ENCODE data around the gene CFI. TPM values are rescaled to one million over a fixed set of nuclear protein-coding genes. Genes with fewer than 3 reads are reported as not detected.

CFI gene
- total and polyA plus RNA-seq, 2 of the 4 experiments (the other 2 are of a cell fraction) = 0.12 to 0.18 TPM

DNA sequence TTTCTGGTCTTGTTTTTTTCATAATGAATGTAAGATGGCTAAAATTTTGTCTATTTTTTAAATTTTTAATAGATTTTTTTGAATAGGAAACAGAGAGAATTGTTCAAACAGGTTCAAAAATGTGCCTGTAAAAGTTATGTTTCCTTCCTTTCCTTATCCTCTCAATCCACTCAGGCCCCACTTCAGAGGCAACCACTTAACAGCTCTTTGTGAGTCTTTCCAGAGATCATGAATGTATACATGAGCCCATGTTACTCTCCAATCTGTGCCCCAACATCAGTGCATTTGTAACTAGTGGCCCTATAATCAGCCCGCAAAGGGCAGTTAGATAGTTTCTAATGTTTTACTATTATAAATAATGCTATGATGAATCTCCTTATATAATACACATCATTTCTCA lies 14.0 kb downstream of the CFI start:
- dilution Hi-C loops (cut with HindIII; ENCODE audit: low sequenced_read_pairs, unreplicated experiment) = no loop called here
- no peak overlapping the region for H3K27ac ChIP-seq (ENCODE audit: insufficient read depth, low read length)
- no peaks in the 10 kb centered on the region for H4K20me1 ChIP-seq (ENCODE audit: insufficient read depth, low read length)
- TF ChIP-seq BHLHE40 (IDR thresholded peaks at IDR 0.05; ENCODE audit: low read depth, low read length) = no peak
- TF ChIP-seq MAFK (IDR thresholded peaks at IDR 0.05; ENCODE audit: low read depth, low read length) = no peak
- TF ChIP-seq CEBPB (IDR thresholded peaks at IDR 0.05; ENCODE audit: low read depth, low read length) = no peak
- TF ChIP-seq POLR2A (IDR thresholded peaks at IDR 0.05; ENCODE audit: low read depth, low read length) = no peak
- no peak for TF ChIP-seq NFE2L2 (IDR thresholded peaks at IDR 0.05; ENCODE audit: low read depth, low read length)
- TF ChIP-seq RCOR1 (IDR thresholded peaks at IDR 0.05; ENCODE audit: insufficient replicate concordance, low read length) = no peak
- no peak for TF ChIP-seq MAZ (IDR thresholded peaks at IDR 0.05; ENCODE audit: borderline replicate concordance, low read depth, low read length)
- no peak for TF ChIP-seq FOS (IDR thresholded peaks at IDR 0.05; ENCODE audit: low read depth, low read length)
- TF ChIP-seq, protein P1, sequence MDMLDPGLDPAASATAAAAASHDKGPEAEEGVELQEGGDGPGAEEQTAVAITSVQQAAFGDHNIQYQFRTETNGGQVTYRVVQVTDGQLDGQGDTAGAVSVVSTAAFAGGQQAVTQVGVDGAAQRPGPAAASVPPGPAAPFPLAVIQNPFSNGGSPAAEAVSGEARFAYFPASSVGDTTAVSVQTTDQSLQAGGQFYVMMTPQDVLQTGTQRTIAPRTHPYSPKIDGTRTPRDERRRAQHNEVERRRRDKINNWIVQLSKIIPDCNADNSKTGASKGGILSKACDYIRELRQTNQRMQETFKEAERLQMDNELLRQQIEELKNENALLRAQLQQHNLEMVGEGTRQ (IDR thresholded peaks at IDR 0.05; ENCODE audit: low read depth, low read length) = no peak
- no peak for TF ChIP-seq RFX5 (IDR thresholded peaks at IDR 0.05; ENCODE audit: low read depth, low read length)
- TF ChIP-seq, protein P2, sequence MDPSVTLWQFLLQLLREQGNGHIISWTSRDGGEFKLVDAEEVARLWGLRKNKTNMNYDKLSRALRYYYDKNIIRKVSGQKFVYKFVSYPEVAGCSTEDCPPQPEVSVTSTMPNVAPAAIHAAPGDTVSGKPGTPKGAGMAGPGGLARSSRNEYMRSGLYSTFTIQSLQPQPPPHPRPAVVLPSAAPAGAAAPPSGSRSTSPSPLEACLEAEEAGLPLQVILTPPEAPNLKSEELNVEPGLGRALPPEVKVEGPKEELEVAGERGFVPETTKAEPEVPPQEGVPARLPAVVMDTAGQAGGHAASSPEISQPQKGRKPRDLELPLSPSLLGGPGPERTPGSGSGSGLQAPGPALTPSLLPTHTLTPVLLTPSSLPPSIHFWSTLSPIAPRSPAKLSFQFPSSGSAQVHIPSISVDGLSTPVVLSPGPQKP (IDR thresholded peaks at IDR 0.05; ENCODE audit: borderline replicate concordance, low read depth, low read length) = no peak
- TF ChIP-seq SMC3 (IDR thresholded peaks at IDR 0.05; ENCODE audit: low read depth, low read length) = no peak
- TF ChIP-seq, protein P3, sequence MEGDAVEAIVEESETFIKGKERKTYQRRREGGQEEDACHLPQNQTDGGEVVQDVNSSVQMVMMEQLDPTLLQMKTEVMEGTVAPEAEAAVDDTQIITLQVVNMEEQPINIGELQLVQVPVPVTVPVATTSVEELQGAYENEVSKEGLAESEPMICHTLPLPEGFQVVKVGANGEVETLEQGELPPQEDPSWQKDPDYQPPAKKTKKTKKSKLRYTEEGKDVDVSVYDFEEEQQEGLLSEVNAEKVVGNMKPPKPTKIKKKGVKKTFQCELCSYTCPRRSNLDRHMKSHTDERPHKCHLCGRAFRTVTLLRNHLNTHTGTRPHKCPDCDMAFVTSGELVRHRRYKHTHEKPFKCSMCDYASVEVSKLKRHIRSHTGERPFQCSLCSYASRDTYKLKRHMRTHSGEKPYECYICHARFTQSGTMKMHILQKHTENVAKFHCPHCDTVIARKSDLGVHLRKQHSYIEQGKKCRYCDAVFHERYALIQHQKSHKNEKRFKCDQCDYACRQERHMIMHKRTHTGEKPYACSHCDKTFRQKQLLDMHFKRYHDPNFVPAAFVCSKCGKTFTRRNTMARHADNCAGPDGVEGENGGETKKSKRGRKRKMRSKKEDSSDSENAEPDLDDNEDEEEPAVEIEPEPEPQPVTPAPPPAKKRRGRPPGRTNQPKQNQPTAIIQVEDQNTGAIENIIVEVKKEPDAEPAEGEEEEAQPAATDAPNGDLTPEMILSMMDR (conservative IDR thresholded peaks at IDR 0.05; ENCODE audit: low read depth, low read length) = no peak
- no peak for TF ChIP-seq MXI1 (IDR thresholded peaks at IDR 0.05; ENCODE audit: borderline replicate concordance, low read depth, low read length)
- TF ChIP-seq RAD21 (IDR thresholded peaks at IDR 0.05; ENCODE audit: low read length) = no peak
- no peak for TF ChIP-seq CHD1 (IDR thresholded peaks at IDR 0.05; ENCODE audit: low read depth, low read length)
- no peak overlapping the region for H4K91ac ChIP-seq (ENCODE audit: insufficient read depth, low read depth, low read length)
- H3K23ac ChIP-seq (ENCODE audit: low read depth, low read length) = no peak overlapping the region
- intact Hi-C loops (cut with micrococcal nuclease) = no loop called here
- in situ Hi-C loops (cut with MboI; ENCODE audit: low sequenced_read_pairs) = no loop called here
- H4K5ac ChIP-seq (ENCODE audit: low read depth, low read length) = no peak overlapping the region
- H3K9me3 ChIP-seq (ENCODE audit: control insufficient read depth, insufficient read depth, low read length) = no peaks in the 10 kb centered on the region
- H3K79me1 ChIP-seq (ENCODE audit: low read depth in 1 of 2, low read length in 2 of 2) = no peaks in the 10 kb centered on the region
- no peaks in the 10 kb centered on the region for H3K36me3 ChIP-seq (ENCODE audit: control insufficient read depth, insufficient read depth, low read length)
- H3K56ac ChIP-seq (ENCODE audit: extremely low read depth, insufficient read depth, low read length) = no peak overlapping the region
- DNase-seq (no peak), ATAC-seq (ENCODE audit: low read depth) (no peak)
- no peaks in the 10 kb centered on the region for H3K4me1 ChIP-seq (ENCODE audit: control insufficient read depth, insufficient read depth, low read length)
- H2BK20ac ChIP-seq (ENCODE audit: low read depth, low read length) = no peak overlapping the region
- H3K9me1 ChIP-seq (ENCODE audit: insufficient read depth, low read length) = no peaks in the 10 kb centered on the region
- ChIA-PET CTCF (no interaction called here), POLR2A (ENCODE audit: unreplicated experiment) (no interaction called here)
- no peak overlapping the region for H3K18ac ChIP-seq (ENCODE audit: low read depth, low read length)
- H3K14ac ChIP-seq (replicated peaks; ENCODE audit: low read depth, low read length) = no peak overlapping the region
- no peak overlapping the region for H3K4me3 ChIP-seq (ENCODE audit: insufficient read depth, low read depth, low read length)
- H2BK5ac ChIP-seq (ENCODE audit: low read depth, low read length, poor library complexity, severe bottlenecking) = no peak overlapping the region
- no peak overlapping the region for H2BK120ac ChIP-seq (ENCODE audit: low read depth, low read length)
- BruUV-seq (replicated peaks) = no TSS peak
- no peak overlapping the region for H2AFZ ChIP-seq (replicated peaks; ENCODE audit: low read length, poor library complexity)
- no peak overlapping the region for H4K8ac ChIP-seq (ENCODE audit: low read depth in 2 of 2, low read length in 2 of 2)
- no peak overlapping the region for H3K9ac ChIP-seq (ENCODE audit: low read depth, low read length)
- no peak overlapping the region for H2BK15ac ChIP-seq (ENCODE audit: low read depth, low read length)
- WGBS, 2 experiments (ENCODE audit: extremely low coverage in 2 of 2, insufficient read length in 1 of 2) = no CpG with 5 or more reads among the region's 1 CpG
- no peak overlapping the region for H3K4ac ChIP-seq (ENCODE audit: low read depth, low read length)
- no peak overlapping the region for H2AK5ac ChIP-seq (ENCODE audit: low read depth, low read length)
- H2AK9ac ChIP-seq (replicated peaks; ENCODE audit: low read depth, low read length, poor library complexity) = no peak overlapping the region
- no peak overlapping the region for H3K4me2 ChIP-seq (ENCODE audit: low read depth, low read length)
- no peaks in the 10 kb centered on the region; the same call in 1 of the 2 replicates for H3K27me3 ChIP-seq (ENCODE audit: control insufficient read depth, insufficient read depth, low read length)
